Raji (cell line): ENCODE data around the gene CC2D2A.

Source experiments
- POLR2A ChIP-seq: IDR thresholded peaks from 2 replicates; pipeline ENCODE4 v1.6.1; 2011; ENCODE audit warnings: low read depth, low read length, control low read depth; ENCODE audit not compliant: insufficient read depth

CC2D2A gene

GRCh38 chr4:15488658-15489470, 19.2 kb downstream of the CC2D2A start:
- no peak for TF ChIP-seq POLR2A

GRCh38 chr4:15489551-15489950, 19.9 kb downstream of the CC2D2A start:
- TF ChIP-seq POLR2A, result no peak

- TF ChIP-seq POLR2A, result no peak
Measured at GRCh38 chr4:15493411-15493810, 23.7 kb downstream of the CC2D2A start.

- TF ChIP-seq POLR2A, result no peak
Measured at GRCh38 chr4:15495621-15496020, 25.9 kb downstream of the CC2D2A start.

- no peak for TF ChIP-seq POLR2A
Measured at GRCh38 chr4:15498356-15498755, 28.7 kb downstream of the CC2D2A start.

- no peak for TF ChIP-seq POLR2A
Measured at GRCh38 chr4:15500701-15501100, 31.0 kb downstream of the CC2D2A start.

GRCh38 chr4:15501941-15502340, 32.3 kb downstream of the CC2D2A start:
- TF ChIP-seq POLR2A, result no peak

- no peak for TF ChIP-seq POLR2A
Measured at GRCh38 chr4:15502384-15502783, 32.7 kb downstream of the CC2D2A start.

GRCh38 chr4:15504041-15504440, 34.4 kb downstream of the CC2D2A start:
- TF ChIP-seq POLR2A, result no peak

GRCh38 chr4:15506464-15506863, 36.8 kb downstream of the CC2D2A start:
- TF ChIP-seq POLR2A, result no peak

- TF ChIP-seq POLR2A, result no peak
Measured at GRCh38 chr4:15507679-15508078, 38.0 kb downstream of the CC2D2A start.

GRCh38 chr4:15510961-15511360, 41.3 kb downstream of the CC2D2A start:
- no peak for TF ChIP-seq POLR2A

GRCh38 chr4:15513545-15513944, 43.9 kb downstream of the CC2D2A start:
- TF ChIP-seq POLR2A, result no peak

- no peak for TF ChIP-seq POLR2A
Measured at GRCh38 chr4:15515106-15515505, 45.4 kb downstream of the CC2D2A start.

- no peak for TF ChIP-seq POLR2A
Measured at GRCh38 chr4:15516494-15516893, 46.8 kb downstream of the CC2D2A start.

- TF ChIP-seq POLR2A, result no peak
Measured at GRCh38 chr4:15521442-15522039, 51.9 kb downstream of the CC2D2A start.

- TF ChIP-seq POLR2A, result no peak
Measured at GRCh38 chr4:15525080-15525479, 55.4 kb downstream of the CC2D2A start.

- no peak for TF ChIP-seq POLR2A
Measured at GRCh38 chr4:15526924-15527592, 57.4 kb downstream of the CC2D2A start.
